HUES48 (cell line): Measurements from ENCODE around the gene COMMD6.

Experiments used
- H3K27ac ChIP-seq: one replicate; pipeline ENCODE4 v1.7.0; 2013; ENCODE audit warnings: low read depth, low read length, inconsistent platforms
- H3K27me3 ChIP-seq: 2 replicates; pipeline ENCODE4 v1.6.1; 2013; ENCODE audit warnings: mild to moderate bottlenecking, low read length; ENCODE audit not compliant: control insufficient read depth, insufficient read depth
- H3K36me3 ChIP-seq: 2 replicates; pipeline ENCODE4 v1.6.1; 2013; ENCODE audit warnings: low read length; ENCODE audit not compliant: control insufficient read depth, insufficient read depth
- H3K4me1 ChIP-seq: 2 replicates; pipeline ENCODE4 v1.6.1; 2013; ENCODE audit warnings: mild to moderate bottlenecking, low read length; ENCODE audit not compliant: control insufficient read depth, insufficient read depth
- H3K4me3 ChIP-seq: 2 replicates; pipeline ENCODE4 v1.5.1; 2013; ENCODE audit warnings: mild to moderate bottlenecking, low read depth, low read length
- H3K9ac ChIP-seq: 2 replicates; pipeline ENCODE4 v1.6.1; 2013; ENCODE audit warnings: mild to moderate bottlenecking, low read depth, low read length, moderate library complexity
- H3K9me3 ChIP-seq: 2 replicates; pipeline ENCODE4 v1.6.1; 2013; ENCODE audit warnings: low read length; ENCODE audit not compliant: control insufficient read depth, insufficient read depth

Gene COMMD6

DNA sequence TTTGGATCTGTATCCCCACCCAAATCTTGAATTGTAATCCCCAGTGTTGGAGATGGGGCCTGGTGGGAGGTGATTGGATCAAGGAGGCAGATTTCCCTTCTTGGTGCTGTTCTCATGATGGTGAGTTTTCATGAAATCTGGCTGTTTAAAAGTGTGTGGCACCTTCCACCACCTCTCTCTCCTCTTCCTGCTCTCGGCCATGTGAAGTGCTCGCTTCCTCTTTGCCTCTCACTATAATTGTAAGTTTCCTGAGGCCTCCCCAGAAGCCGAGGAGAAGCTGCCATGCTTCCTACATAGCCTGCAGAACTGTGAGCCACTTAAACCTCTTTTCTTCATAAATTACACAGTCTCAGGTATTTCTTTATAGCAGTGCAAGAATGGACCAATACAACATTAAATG lies 15.7 kb downstream of the COMMD6 start:
- Histone ChIP-seq H3K9me3 (peaks cover 18% of the 10 kb centered on the region; the same call in 1 of the 2 replicates), H3K27me3 (no peaks in the 10 kb centered on the region), H3K36me3 (peaks cover 7% of the 10 kb centered on the region), H3K4me1 (no peaks in the 10 kb centered on the region), H3K27ac (no peak overlapping the region), H3K4me3 (no peak overlapping the region), H3K9ac (no peak overlapping the region)

DNA sequence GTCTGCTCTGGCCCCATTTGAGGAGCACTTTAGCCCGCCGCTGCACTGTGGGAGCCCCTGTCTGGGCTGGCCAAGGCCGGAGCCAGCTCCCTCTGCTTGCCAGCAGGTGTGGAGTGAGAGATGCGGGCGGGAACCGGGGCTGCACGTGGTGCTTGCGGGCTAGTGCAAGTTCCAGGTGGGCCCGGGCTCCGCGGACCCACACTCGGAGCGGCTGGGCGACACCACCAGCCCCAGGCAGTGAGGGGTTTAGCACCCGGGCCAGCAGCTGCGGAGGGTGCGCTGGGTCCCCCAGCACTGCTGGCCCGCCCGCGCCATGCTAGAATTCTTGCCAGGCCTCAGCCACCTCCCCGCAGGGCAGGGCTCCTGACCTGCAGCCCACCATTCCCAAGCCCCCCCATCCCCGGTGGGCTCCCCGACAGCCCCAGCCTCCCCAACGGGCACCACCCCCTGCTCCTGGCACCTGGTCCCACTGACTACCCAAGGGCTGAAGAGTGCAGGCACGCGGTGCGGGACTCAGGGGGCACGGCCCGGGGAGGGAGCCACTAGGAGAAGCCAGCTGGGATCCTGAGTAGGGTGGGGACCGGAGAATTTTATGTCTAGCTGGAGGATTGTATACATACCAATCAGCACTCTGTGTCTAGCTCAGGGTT lies 19.1 kb downstream of the COMMD6 start:
- Histone ChIP-seq H3K9me3 (peaks cover 18% of the 10 kb centered on the region; the same call in 1 of the 2 replicates), H3K4me3 (no peak overlapping the region), H3K36me3 (no peaks in the 10 kb centered on the region), H3K4me1 (no peaks in the 10 kb centered on the region), H3K27ac (no peak overlapping the region), H3K27me3 (no peaks in the 10 kb centered on the region), H3K9ac (no peak overlapping the region)

DNA sequence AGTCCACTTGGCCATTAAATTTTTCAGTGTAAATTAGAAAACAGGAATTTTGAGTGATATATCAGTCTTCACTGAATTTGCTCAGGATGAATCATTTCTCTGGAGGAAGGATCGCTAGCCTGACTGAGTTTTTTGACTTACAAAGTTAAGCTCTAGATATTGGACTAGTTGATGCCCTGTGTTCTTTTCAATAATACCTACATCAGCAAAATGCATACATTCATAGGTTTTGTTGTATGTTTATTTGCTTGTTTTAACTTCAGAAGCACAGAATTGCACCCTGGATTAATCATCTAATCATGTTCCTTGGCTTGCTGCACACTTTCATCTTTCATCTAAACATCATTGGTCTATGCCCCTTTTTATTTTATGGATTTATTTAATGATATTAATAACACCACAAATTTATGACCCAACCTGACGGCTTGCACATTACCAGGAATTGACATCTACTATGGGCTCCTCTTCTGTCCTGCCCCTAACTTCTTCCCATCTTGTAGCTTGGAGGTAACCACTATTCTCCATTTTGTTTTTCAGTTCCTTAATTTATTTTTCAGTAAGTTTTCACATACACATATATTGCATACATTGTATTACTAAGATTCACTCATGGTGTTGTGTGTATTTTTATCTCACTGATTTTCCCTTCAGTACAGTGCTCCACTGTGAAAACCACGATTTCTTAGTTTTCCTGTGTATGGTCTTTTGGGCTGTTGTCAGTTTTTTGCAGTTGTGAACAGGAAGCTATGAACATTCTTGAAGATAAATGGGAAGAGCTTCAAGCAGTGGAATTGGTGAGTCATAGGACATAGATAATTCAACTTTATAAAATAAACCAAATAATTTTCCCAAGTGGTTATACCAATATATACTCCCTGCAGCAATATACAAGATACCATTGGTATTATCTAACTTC lies 23.3 kb downstream of the COMMD6 start:
- no peak overlapping the region for H3K27ac ChIP-seq
- no peaks in the 10 kb centered on the region for H3K4me1 ChIP-seq
- no peak overlapping the region for H3K4me3 ChIP-seq
- peaks cover 5% of the 10 kb centered on the region; the same call in 1 of the 2 replicates for H3K9me3 ChIP-seq
- no peaks in the 10 kb centered on the region for H3K36me3 ChIP-seq
- H3K9ac ChIP-seq = no peak overlapping the region
- no peaks in the 10 kb centered on the region for H3K27me3 ChIP-seq

GRCh38 chr13:75513271-75513670 lies 24.4 kb downstream of the COMMD6 start:
- no peaks in the 10 kb centered on the region for H3K4me1 ChIP-seq
- no peaks in the 10 kb centered on the region for H3K27me3 ChIP-seq
- no peak overlapping the region for H3K27ac ChIP-seq
- H3K36me3 ChIP-seq = no peaks in the 10 kb centered on the region
- no peak overlapping the region for H3K9ac ChIP-seq
- peaks cover 3% of the 10 kb centered on the region; the same call in 1 of the 2 replicates for H3K9me3 ChIP-seq
- no peak overlapping the region for H3K4me3 ChIP-seq

DNA sequence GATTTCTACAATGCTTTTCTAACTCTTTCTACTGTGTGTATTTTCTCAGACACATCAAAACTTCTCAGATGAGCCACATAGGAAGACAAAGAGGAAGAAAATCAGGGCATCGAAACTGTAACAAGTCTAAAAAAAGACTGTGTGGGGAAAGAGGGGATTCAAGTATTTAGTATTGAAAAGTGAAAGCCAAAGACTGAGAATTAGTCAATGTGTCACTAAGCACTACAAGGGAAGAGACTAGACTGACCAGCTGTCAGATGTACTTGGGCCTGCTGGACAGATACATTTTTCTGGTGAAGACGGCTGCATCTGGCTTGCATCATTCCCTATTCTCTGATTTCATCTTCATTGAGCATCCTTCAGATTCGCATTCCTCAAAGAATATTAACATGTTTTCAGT lies 25.4 kb downstream of the COMMD6 start:
- Histone ChIP-seq H3K9me3 (no peaks in the 10 kb centered on the region), H3K27me3 (no peaks in the 10 kb centered on the region), H3K9ac (no peak overlapping the region), H3K27ac (no peak overlapping the region), H3K4me3 (no peak overlapping the region), H3K4me1 (no peaks in the 10 kb centered on the region), H3K36me3 (no peaks in the 10 kb centered on the region)

- Histone ChIP-seq H3K27ac (no peak overlapping the region), H3K4me1 (no peaks in the 10 kb centered on the region), H3K36me3 (no peaks in the 10 kb centered on the region), H3K9ac (no peak overlapping the region), H3K9me3 (no peaks in the 10 kb centered on the region), H3K4me3 (no peak overlapping the region), H3K27me3 (no peaks in the 10 kb centered on the region)
Measured at GRCh38 chr13:75511051-75511625, 26.5 kb downstream of the COMMD6 start.

DNA sequence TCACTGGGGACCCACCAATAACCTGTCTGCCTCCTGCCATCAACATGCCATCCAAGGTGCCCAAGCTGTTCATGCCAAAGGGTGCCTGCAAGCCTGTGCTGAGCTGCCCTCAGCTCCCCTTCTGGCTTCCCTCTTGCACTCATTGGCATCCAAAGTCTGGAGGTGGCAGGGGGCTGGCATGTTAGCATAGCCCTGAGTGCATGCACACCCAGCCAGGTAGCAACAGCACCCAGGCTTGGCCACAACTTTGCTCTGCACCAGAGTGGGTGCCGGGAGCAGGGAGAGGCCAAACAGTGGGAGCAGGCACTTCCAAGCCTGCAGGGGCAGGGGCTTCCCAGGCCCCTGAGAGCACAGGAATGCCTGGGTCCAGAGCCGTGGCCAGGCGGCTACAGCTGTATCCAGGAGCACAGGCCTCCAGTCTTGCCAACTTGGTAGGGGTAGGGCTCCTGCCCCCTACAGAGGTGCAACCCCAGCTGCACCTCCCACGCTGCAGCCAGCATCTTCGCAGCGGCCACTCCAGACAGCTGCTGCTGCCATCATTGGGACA lies 29.6 kb downstream of the COMMD6 start:
- Histone ChIP-seq H3K27ac (no peak overlapping the region), H3K4me3 (no peak overlapping the region), H3K36me3 (no peaks in the 10 kb centered on the region), H3K9ac (no peak overlapping the region), H3K4me1 (no peaks in the 10 kb centered on the region), H3K9me3 (no peaks in the 10 kb centered on the region), H3K27me3 (no peaks in the 10 kb centered on the region)

GRCh38 chr13:75507027-75508001 lies 30.3 kb downstream of the COMMD6 start:
- Histone ChIP-seq H3K27me3 (no peaks in the 10 kb centered on the region), H3K4me1 (no peaks in the 10 kb centered on the region), H3K9me3 (no peaks in the 10 kb centered on the region), H3K36me3 (no peaks in the 10 kb centered on the region), H3K9ac (no peak overlapping the region), H3K4me3 (no peak overlapping the region), H3K27ac (no peak overlapping the region)

DNA sequence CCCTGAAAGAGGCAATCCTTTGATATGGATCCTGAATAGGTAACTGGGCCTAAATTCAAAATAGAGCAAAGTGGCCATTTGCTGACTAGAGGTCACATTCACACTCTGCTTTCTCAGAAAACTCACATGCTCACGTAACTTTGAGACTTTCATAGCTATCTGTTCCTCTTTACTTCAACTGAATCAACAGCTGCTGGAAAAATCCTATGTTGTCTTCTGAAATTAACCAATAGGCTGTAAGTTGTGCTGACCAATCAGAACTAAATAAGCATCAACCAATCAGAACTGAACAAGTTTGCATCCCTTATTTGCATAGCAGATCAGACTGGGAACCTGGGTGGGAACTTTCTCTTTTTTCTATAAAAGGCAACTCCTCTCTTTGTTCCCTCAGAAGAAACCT lies 31.6 kb downstream of the COMMD6 start:
- H3K4me3 ChIP-seq = no peak overlapping the region
- H3K9ac ChIP-seq = no peak overlapping the region
- no peaks in the 10 kb centered on the region for H3K27me3 ChIP-seq
- no peak overlapping the region for H3K27ac ChIP-seq
- H3K9me3 ChIP-seq = no peaks in the 10 kb centered on the region
- no peaks in the 10 kb centered on the region for H3K4me1 ChIP-seq
- no peaks in the 10 kb centered on the region for H3K36me3 ChIP-seq

DNA sequence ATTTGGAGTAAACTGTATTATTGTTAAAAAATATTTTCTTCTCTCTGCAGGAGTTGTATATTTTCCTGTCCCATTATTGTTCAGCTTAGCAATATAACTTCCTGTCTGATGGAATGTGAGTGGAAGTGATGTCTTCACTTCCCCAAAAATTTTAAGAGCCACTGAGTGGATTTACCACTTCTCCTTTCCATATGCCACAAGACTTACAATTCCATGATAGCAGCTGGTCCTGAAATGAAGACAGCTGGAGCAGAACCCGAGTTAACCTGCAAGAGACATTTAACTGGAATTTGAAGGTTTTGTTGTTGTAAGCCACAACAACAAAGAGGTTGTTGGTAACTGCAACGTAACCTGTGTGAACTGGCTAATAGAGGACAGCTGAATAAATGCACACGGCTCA lies 32.3 kb downstream of the COMMD6 start:
- no peaks in the 10 kb centered on the region for H3K4me1 ChIP-seq
- no peak overlapping the region for H3K27ac ChIP-seq
- H3K9me3 ChIP-seq = no peaks in the 10 kb centered on the region
- H3K36me3 ChIP-seq = no peaks in the 10 kb centered on the region
- H3K4me3 ChIP-seq = no peak overlapping the region
- no peaks in the 10 kb centered on the region for H3K27me3 ChIP-seq
- H3K9ac ChIP-seq = no peak overlapping the region
